DND-41 (cell line): ENCODE results near the gene KIRREL2.

ENCODE experiments used
- CTCF ChIP-seq: IDR thresholded peaks from 2 replicates; pipeline ENCODE4 v1.5.1; 2012; ENCODE audit warnings: borderline replicate concordance, low read length, moderate library complexity, mild to moderate bottlenecking; ENCODE audit not compliant: poor library complexity, severe bottlenecking; ENCODE audit errors: extremely low read depth
- EZH2 ChIP-seq: IDR thresholded peaks from 3 replicates; pipeline ENCODE4 v1.6.1; 2012; ENCODE audit warnings: borderline replicate concordance, low read depth, mild to moderate bottlenecking, moderate library complexity, low read length, inconsistent platforms; ENCODE audit not compliant: severe bottlenecking

GRCh38 chr19:35870798-35871197 is 14.1 kb downstream of the KIRREL2 start:
- peak; percentile 19 for TF ChIP-seq CTCF
- TF ChIP-seq EZH2: no peak
